Ascending aorta (tissue), 2 donors: ENCODE measurements around the gene FBXO40. TPM values are rescaled to one million over a fixed set of nuclear protein-coding genes. Genes with fewer than 3 reads are reported as not detected.
A peak's percentile ranks its signal among the peaks of the same experiment; 100 is the strongest.

ENCODE experiments used
- DNase-seq, 2 donors: peaks; one replicate each; pipeline ENCODE4 v3.0.0-alpha.2; 2019; ENCODE audit warnings: low spot score in 2 of 2
- H3K27ac ChIP-seq, 2 donors: fragments of 200-600 bp; sonication (generic); one replicate each; pipeline ENCODE4 v1.5.1; 2016 to 2017; ENCODE audit warnings: mild to moderate bottlenecking in 1 of 2
- H3K27me3 ChIP-seq: fragments of 200-600 bp; sonication (generic); one replicate; pipeline ENCODE4 v1.5.1; 2017
- H3K36me3 ChIP-seq, 2 donors: fragments of 200-600 bp; sonication (generic); one replicate each; pipeline ENCODE4 v1.5.1; 2016
- H3K4me1 ChIP-seq, 2 donors: fragments of 200-600 bp; sonication (generic); one replicate each; pipeline ENCODE4 v1.5.1; 2016 to 2017; ENCODE audit warnings: mild to moderate bottlenecking in 1 of 2
- H3K4me3 ChIP-seq, 2 donors: fragments of 200-600 bp; sonication (generic); one replicate each; pipeline ENCODE4 v1.5.1; 2016 to 2017; ENCODE audit warnings: mild to moderate bottlenecking in 1 of 2
- H3K9me3 ChIP-seq, 2 donors: fragments of 200-600 bp; sonication (generic); one replicate each; pipeline ENCODE4 v1.5.1; 2016
- intact Hi-C: fragments of 100-400 bp; cut with DNase I; formaldehyde crosslinking; loops from one replicate; pipeline ENCODE4 v1.15.1; 2023
- total RNA-seq: library from RNA; depleted of rRNA; stranded (reverse); fragments of >200 nt; gene quantifications from one replicate; pipeline ENCODE4 v1.1.0, GENCODE V29; 2016
- TF ChIP-seq, protein P1 (sequence below), 3 experiments: fragments of 200-600 bp in 2 of 3; fragments of 450-650 bp in 1 of 3; sonication (generic) in 2 of 3; IDR thresholded peaks; one replicate each; pipeline ENCODE4 v1.5.1; 2016 to 2019; ENCODE audit warnings: antibody characterized with exemption in 3 of 3, mild to moderate bottlenecking in 1 of 3, moderate library complexity in 1 of 3

FBXO40 gene
- total RNA-seq, 1 donor from 2014 or later, result not detected

DNA sequence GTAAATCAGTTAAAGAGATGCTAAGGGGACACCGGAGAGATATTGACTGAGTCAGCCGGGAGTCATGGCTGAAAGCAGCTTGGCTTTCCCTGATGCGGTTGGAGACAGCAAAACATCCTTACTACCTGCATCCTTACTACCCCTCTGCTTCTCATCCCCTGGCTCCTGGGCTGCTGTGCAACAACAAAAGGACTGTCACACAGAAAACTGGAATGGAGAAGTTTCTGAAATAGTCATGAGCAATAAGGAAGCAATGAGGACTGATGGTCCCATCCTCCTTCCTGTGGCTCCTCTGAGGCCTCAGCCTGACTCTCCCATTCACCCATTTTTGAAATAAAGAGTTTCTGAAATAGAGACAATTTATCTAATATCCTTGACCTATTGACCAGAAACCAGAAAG, 66.4 kb downstream of the FBXO40 start:
- H3K36me3 ChIP-seq, result peaks cover 10 to 20% of the 10 kb centered on the region in 2 donors
- no peak for DNase-seq
- no peaks in the 10 kb centered on the region for H3K27me3 ChIP-seq
- no peaks in the 10 kb centered on the region for H3K9me3 ChIP-seq
- intact Hi-C loops, result no loop called here
- peak overlapping the region in 1 of 2 donors; percentile 8 for H3K27ac ChIP-seq
- no peaks in the 10 kb centered on the region for H3K4me1 ChIP-seq
- no peak overlapping the region for H3K4me3 ChIP-seq
- TF ChIP-seq, protein P1, sequence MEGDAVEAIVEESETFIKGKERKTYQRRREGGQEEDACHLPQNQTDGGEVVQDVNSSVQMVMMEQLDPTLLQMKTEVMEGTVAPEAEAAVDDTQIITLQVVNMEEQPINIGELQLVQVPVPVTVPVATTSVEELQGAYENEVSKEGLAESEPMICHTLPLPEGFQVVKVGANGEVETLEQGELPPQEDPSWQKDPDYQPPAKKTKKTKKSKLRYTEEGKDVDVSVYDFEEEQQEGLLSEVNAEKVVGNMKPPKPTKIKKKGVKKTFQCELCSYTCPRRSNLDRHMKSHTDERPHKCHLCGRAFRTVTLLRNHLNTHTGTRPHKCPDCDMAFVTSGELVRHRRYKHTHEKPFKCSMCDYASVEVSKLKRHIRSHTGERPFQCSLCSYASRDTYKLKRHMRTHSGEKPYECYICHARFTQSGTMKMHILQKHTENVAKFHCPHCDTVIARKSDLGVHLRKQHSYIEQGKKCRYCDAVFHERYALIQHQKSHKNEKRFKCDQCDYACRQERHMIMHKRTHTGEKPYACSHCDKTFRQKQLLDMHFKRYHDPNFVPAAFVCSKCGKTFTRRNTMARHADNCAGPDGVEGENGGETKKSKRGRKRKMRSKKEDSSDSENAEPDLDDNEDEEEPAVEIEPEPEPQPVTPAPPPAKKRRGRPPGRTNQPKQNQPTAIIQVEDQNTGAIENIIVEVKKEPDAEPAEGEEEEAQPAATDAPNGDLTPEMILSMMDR (IDR thresholded peaks at IDR 0.05), result no peak

DNA sequence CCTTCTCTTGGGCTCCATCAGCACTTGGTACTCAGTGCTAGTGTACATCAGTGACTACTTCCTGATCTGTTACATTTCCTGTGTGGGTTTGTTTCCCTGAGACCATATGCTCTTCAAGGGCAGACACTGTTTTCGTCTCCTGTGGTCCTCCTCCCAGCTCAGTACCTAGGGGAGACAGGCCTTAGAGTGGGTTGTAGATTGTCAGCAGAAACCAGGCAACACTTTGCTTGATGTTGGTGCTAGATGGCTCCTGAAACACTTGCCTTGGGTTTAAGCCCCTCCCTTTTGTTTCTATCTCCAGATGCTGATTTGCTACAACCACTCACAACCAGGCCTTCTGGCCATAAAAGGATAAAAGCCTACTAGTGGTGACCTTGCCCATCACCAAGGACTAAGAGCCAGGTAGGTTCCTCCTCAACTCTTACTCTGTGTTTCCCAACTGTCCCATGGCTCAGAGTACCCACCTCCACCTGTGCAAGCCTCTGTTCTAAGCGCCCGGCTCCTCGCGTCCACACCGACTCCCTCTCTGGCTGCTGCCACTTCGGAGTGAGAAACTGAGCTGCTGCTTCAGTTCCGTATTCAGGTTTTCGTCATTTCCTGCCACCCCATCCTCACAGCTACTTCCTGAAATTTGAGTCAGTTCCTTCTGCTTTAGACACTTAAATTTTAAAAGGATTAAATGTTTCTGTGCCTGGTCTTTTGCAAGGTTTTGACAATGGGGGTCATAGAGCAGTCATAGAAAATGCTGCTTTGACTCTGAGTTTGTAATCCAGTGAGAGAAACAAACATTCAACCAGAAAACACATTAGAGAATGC, 67.4 kb downstream of the FBXO40 start, which contains the start of gene HCLS1:
Gene HCLS1, minus strand, starts transcription at position 548 of the 816 bp plus-strand sequence. CDS start 2,556 bp downstream, outside the sequence.
- H3K27ac ChIP-seq, result peak within 1 kb of the TSS; percentile 49 to 67
- intact Hi-C loops, result no loop called here
- H3K4me3 ChIP-seq, result peak within 1 kb of the TSS; percentile 6 to 19
- H3K4me1 ChIP-seq, result no peaks in the 10 kb centered on the region
- DNase-seq, result peak; percentile 22 to 74
- H3K27me3 ChIP-seq, result no peaks in the 10 kb centered on the region
- no peaks in the 10 kb centered on the region for H3K9me3 ChIP-seq
- peaks cover 18 to 30% of the 10 kb centered on the region in 2 donors for H3K36me3 ChIP-seq
- TF ChIP-seq, protein P1 (IDR thresholded peaks at IDR 0.05), result no peak

DNA sequence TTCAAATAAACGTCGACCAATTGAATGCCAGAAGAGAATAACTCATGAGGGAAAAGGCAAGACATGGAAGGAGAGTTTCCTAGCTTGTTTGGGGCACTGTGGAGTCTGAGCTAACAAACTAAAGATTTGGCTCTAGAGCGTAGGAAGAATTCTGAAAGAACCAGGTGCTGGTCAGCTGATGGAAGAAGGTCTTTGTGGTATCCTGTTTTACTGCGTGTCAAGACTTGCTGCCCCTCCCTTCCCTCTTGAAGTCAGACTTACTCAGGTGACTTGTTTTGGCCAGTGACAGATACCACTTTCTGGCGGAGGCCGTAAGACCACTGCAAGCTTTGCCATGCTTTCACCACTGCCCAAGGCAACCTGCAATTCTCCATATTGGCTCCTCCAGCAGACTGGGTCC, 68.2 kb downstream of the FBXO40 start:
- H3K27ac ChIP-seq, result peak overlapping the region; percentile 49 to 67
- DNase-seq, result no peak
- intact Hi-C loops, result no loop called here
- H3K36me3 ChIP-seq, result peaks cover 26 to 38% of the 10 kb centered on the region in 2 donors
- H3K4me3 ChIP-seq, result no peak overlapping the region
- no peaks in the 10 kb centered on the region for H3K27me3 ChIP-seq
- H3K4me1 ChIP-seq, result no peaks in the 10 kb centered on the region
- TF ChIP-seq, protein P1 (IDR thresholded peaks at IDR 0.05), result no peak
- no peaks in the 10 kb centered on the region for H3K9me3 ChIP-seq

DNA sequence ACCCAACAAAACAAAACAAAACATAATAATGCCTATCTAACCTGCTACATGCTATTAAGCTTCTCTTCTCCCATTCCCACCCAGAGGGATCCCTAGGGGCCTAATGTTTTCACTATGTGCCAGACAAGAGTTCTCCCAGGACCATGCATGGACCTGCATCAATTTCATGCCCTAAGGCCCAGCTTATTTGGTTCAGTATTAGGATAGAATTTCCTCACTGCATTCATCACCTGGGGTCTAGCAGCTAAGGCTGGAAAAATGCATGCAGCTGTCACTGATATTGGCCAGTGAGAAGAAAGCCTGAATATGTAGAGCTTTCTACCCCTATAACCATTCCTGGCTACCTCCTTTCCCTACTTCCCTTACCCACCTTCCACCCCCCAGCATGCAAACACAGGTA, 69.6 kb downstream of the FBXO40 start:
- H3K4me3 ChIP-seq, result no peak overlapping the region
- DNase-seq, result no peak
- H3K27ac ChIP-seq, result no peak overlapping the region
- TF ChIP-seq, protein P1 (IDR thresholded peaks at IDR 0.05), result no peak
- H3K27me3 ChIP-seq, result no peaks in the 10 kb centered on the region
- no peaks in the 10 kb centered on the region for H3K9me3 ChIP-seq
- H3K36me3 ChIP-seq, result peaks cover 40 to 52% of the 10 kb centered on the region in 2 donors
- intact Hi-C loops, result no loop called here
- no peaks in the 10 kb centered on the region for H3K4me1 ChIP-seq

- no peak for DNase-seq
- TF ChIP-seq, protein P1 (IDR thresholded peaks at IDR 0.05), result no peak
- Histone ChIP-seq H3K27me3 (no peaks in the 10 kb centered on the region), H3K4me3 (no peak overlapping the region), H3K4me1 (no peaks in the 10 kb centered on the region), H3K9me3 (no peaks in the 10 kb centered on the region), H3K36me3 (peaks cover 46 to 58% of the 10 kb centered on the region in 2 donors), H3K27ac (no peak overlapping the region)
- intact Hi-C loops, result no loop called here
Observed at GRCh38 chr3:121663171-121663847, 70.1 kb downstream of the FBXO40 start.
